HG02970 (cell line): ENCODE data around the gene MRGPRD.
"Not testable (repeated sequence)": the region's sequence is repeated elsewhere in the genome, so short reads cannot be mapped to it uniquely, and the experiment has no call there.

Experiments used
- ATAC-seq: cut with Tn5 transposase; IDR thresholded peaks from one replicate; pipeline ENCODE4 v1.9.1; 2021; ENCODE audit warnings: mild to moderate bottlenecking, moderate library complexity, moderate number of reproducible peaks; ENCODE audit not compliant: unreplicated experiment, low FRiP score

MRGPRD gene

DNA sequence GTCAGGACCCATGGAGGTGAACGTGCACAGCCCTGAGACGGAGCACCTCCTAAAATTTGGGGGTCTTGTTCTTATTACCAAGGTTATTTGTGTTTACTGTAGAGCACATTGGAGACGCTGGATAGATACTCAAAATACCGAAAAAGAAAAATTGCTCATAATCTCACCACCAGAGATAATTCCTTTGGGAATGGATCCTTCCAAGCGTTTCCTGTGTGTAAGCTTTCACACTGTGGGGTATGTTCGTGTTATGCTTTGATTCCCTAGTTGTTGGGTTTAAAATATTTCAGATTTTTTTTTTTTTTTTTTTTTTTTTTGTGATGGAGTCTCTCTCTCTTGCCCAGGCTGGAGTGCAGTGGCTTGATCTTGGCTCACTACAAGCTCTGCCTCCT, 14.1 kb upstream of the MRGPRD start:
- no peak for ATAC-seq

DNA sequence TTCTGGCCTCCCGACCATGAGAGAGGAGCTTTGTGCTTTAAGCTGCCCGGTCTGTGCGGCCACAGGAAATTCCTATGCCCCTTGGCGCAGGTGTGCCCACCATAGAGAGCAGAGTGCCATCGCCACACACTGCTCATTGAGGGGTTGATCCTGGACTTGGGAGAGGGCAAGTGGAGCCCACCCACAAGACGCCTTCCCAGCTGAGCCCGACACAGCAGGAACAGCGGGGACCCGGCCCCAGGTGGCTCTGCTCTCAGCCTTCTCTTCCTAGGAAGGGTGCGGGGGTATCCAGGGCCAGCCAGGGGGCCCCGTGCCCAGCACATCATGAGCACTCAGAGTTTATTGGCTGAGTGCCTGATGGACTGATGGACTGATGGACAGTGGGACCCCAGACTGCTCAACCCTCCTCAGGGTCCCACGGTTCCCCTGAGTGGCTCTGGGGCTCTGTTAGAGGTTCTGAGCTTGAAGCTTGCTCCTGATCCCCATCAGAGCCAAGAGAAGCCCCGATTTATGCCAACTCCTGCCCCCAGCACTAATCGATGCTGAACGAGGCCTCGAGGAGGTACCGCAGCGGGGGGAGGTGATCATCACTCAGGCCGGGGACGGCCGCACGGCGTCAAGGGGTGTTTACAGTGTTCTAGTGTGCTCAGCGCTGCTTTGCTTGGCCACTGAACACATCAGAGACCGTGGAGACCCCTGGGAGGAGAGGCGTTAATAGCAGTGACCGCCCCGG, 13.5 kb upstream of the MRGPRD start:
- no peak for ATAC-seq

DNA sequence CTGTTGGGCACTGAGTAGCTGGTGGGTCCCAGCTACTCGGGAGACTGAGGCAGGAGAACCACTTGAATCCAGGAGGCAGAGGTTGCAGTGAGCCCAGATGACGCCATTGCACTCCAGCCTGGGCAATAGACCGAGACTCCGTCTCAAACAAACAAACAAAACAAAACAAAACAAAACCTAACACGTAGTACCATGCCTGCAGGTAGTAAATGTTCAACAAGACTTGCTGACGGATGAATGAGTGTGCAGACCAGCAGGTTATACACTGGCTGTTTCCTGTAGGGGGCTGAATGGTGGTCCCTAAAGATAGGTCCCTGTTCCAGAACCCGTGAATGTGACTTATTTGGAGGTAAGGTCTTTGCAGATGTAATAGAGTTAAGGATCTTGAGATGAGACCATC, 12.8 kb upstream of the MRGPRD start:
- ATAC-seq: no peak

DNA sequence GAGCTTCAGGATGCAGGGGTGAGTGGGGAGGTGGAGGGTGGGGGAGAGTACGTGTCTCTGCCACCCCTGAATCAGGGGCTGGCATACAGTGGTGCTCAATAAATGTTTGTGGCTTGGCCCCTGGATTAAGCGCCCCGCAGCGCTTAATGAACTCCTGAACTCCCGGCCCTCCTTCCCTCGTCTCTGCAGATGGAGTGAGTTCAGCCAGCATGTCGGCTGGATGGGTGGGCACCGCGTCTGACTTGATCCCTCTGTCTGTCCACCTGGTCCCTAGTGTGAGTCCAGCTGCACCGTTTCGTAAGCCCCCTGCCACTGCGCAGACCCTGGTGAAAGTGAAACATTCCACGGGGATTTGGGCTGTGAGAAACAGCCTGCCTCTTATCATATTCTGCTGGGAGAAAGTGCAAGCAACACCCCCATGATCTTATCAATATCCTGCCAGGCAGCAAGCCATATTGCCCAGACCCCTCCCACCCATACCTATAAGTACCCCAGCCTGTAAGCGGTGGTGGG, 12.0 kb upstream of the MRGPRD start:
- ATAC-seq: no peak

DNA sequence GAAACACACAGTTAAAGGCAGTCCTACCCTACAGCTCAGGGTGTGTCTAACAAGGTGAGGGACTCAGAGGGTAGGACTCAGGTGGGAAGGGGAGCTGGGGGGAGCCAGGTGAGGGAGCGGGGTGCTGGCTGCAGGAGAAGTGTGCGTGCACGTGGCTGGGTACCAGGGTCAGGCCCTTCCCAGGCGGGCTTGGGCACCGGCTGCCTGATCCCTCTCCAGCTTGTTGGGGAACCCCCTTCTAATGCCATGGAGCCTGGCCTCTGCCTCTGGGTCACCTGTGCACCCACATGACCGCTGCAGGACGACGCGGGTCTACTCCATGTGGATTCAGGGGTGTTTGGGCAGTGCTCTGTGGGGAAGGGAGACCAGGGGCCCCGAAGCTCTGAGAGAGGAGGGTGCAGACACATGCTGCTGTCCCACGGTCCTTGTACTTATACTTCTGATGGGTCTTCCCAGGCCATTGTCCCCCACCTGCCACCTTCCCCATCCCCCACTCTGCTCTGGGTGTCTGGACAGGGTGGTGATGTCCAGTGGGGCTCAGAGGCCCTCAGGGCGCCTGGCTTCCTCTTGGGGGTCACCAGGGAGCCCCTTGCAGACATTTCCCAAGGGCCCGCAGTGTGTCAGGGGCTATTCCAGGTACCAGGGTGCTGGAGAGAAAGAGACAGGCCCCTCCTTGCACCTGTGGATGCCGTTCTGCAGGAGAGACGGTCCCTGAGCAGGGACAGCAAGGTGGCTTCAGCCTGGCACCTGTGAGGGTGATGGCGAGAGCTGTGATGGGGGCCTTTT, 10.4 kb upstream of the MRGPRD start:
- no peak for ATAC-seq

DNA sequence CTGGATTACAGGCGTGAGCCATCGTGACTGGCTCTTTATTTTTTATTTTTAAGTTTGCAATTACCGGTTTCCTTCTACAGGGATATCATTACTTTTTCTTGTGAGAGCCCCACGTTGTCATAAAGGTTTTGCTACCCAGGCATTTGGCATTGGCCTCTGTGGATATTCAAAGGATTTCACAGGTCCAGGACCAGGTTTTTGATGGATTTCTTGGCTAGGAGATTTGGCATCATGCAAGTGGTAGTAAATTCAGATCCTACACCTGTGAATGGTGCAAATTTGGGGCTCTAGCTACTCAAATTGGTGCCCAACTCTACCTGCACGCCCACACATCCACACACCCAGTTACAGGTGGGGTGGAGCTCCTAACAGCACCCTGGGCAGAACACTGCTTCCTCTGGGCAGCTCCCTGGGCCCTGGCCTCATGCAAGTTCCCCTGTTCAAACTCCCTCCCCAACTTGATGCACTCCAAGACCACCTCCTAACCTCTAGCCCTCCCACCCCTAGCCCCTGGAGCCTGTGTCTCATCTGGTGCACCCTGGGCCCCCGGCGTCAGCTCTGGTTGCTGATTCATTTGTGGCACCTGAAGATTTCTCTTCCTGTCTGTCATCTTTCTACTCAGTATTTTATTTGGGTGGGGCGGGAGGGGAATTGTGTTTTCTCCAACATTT, 9.3 kb upstream of the MRGPRD start:
- no peak for ATAC-seq

DNA sequence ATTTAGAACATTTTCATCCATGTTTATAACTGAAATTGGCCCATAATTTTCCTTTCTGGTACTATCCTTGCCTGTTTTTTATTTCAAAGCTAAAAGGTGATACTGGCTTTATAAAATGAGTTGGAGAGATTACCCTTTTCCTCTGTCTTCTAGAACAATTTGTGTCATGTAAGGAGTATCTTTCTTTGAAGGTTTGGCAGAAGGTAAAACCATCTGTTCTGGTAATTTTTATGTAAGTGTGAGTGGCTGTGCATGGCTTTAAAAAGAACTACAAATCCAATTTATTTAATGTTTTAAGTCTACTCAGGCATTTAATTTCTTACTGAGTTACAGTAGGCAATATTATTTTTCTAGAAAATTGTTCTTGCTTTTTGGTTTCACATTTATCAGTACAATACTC, 7.7 kb upstream of the MRGPRD start:
- no peak for ATAC-seq

DNA sequence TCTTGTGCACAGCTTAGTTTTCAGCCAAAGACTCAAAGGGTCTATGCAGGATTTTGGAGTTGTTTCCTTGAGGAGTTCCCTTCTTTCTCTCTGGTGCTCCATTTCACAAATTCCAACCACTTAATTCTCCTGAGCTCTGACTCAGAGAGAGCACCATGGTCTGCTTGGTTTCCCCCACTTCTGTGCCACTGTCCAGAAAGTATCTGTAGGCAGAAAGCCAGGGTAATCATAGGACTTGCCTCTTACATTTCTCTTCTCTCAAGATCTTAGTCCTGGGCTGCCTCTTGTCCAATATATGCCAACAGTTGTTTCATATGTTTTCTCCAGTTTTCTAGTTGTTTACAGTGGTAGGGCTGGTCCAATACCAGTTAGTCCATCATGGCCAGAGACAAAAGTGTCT, 6.4 kb upstream of the MRGPRD start:
- no peak for ATAC-seq

DNA sequence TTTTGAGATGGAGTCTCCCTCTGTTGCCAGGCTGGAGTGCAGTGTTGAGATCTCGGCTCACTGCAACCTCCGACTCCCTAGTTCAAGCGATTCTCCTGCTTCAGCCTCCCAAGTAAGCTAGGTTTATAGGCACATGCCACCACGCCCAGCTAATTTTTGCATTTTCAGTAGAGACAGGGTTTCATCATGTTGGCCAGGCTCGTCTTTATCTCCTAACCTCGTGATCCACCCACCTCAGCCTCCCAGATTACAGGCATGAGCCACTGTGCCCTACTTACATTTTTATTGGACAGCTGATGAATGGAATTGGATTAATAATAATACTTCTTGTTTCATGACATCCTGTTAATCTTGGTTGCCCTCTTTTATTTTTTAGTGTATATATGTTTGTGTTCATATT, 3.0 kb upstream of the MRGPRD start:
- ATAC-seq: no peak

DNA sequence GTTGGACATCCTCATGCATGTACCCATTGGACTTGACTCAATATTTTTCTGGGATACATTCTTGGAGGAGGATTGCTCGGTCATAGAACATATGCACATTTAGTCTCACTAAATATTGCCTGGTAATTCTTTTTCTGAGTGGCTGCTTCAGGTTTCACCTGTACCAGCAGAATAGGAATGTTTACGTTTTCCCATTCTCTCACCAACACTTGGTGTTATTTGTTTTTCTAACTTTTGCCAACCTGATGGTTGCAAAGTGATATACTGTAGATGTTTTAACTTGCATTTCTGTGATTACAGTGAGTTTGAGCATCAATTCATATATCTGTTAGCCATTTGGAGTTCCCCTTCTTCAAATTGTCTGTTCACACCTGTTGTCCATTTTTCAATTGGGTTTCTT, 1.3 kb upstream of the MRGPRD start:
- ATAC-seq: no peak

DNA sequence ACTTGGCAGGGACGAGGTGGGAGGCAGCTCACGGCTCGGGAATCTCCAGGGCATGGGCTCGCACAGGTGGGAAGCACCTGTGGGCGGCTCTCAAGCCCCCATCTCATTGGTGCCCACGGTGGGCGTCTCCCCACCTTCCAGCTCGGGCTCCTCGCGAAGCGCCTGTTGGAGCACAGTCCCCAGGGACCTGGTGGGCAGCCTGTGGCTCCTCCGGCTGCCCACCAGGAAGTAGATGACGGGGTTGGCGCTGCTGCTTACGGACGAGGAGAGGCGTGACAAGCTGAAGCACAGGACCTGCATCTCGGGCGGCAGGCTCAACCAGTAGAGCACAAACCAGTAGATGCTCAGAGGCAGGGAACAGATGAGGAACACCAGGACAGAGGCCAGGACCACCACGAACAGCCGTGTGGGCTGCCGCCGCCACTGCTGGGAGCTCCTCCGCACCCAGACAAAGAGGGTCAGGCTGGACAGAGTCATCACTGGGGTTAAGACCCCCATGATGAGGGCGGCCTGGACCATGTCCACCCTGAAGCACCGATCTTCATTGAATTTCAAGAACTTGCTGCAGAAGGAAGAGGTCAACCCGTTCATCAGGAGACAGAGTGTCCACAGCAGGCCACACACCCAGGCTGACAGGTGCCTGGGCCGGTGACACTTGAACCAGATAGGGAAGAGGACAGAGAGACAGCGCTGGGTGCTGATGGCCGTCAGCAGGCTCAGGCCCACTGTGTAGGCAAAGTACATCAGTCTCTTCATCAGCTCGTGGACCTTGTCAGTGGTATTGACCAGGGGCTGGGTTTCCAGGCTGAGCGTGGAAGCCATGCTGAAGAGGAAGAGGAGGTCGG, 633 bp downstream of the MRGPRD start:
- ATAC-seq: no peak

DNA sequence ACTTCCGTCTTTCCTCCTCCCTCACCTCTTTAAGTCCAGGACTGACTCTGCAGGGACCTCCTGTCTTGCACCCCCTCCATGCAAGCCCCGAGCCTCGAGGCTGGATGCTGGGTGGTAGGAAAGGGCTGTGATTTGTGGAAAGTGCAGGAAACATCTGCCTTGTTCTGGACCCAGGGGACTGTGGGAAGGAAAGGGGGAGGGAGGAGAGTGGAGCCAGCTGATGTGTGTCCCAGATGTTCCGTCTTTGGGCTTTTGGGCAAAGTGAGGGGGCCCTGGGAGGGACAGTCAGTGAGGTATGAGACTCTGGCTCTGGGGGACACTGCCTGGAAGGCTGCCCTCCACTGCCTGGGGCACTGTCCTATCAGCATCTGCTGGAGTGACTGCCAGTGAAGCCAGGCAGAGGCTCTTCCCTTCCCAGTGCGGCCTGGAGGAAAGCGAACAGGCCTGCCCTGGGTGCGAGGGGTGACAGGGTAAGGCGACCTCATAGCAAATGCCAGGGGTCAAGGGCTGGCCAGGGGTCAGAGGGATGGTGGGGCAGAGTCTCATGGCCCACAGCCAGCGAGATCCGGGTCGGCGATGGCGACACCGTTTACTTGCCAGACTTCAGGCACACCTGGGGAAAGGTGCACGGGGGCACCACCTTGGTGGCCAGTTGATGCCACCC, 1.7 kb downstream of the MRGPRD start:
- no peak for ATAC-seq

DNA sequence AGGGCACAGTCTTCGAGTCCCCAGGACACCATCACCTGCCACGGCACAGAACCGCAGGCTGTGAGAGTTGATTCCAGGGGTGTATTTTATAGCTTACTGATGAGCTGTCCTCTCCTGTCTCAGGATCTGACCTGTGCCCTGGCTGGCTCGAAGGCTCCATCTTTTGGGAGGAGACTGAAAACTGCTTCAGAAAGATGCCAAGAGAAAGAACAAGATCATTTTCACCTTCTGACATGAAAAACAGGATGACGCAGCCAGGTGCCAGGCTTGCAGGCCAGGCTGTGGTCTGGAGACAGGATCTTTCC, 2.2 kb downstream of the MRGPRD start:
- no peak for ATAC-seq

DNA sequence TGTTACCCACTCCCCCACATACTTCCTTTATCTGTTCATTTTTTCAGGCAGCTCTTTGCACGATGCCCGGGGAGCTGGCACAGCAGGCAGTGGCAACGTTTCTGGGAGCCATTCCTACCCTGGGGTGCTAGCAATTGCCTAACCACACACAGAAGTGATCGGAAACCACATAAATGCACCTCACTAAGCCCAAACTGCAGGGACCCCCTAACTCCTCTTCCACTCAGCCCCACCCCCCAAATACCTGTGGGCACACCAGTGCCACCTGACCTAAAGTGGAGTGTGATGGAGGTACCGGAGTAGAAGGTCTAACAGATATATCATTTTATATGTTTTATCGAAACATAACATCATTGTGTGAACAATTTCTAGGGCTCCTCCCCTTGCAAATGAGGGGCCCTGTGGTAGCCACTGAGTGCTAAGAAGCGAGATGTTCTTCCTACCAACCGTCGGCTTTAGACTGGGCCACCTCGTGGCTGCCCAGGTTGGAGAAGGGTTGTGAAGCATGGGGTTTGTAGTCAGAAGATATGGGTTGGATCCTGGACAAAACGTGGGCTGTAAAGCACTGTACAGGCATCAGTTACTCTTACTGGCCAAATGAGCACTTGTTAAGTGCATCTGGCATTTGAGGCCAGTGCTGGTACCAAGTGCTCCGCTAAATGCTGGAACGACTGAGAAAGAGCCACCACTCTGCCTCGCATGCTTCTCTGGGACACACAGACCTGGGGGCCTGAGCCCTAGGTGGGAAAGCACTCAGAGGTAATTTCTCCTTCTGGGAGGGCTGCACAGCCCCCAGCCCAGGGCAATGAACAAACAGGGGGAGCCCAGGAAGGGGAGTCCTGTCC, 2.8 kb downstream of the MRGPRD start:
- no peak for ATAC-seq

DNA sequence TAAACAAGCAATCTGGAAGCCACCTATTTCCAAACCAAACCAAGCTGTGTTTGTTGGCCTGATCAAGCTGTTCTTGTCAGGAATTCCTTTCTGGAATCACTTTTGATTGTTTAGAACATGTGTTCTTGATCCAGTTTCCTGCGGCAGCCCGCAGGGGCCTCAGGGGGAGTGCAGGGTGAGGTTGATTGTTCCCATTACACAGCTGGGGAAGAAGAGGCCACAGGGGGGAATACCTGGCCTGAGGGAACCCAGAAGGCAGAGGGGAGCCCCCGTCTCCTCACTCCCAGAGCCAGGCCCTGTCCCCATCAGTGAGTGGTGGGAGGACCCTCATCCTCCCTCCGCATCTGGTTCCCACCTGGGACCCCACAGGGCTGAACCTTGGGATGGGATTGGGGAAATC, 4.2 kb downstream of the MRGPRD start:
- ATAC-seq: no peak

DNA sequence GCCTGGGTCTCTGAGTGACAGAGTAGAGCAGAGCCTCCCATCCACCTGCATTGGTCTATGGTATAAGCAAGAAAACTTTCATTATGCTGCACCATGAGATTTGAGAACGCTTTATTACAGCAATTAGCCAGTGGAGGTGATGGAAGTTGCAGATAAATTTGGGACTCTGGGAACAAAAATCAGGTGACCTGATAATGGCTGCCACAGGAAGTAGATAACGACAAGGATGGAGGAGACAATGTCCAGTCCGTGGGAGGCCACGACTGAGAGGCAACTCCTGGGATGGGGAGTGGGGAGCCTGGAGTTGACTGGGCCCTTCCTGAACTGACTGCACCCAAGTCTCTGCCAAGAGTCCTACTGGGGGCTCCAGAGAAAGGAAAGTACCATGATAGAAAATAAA, 4.7 kb downstream of the MRGPRD start:
- ATAC-seq: no peak

DNA sequence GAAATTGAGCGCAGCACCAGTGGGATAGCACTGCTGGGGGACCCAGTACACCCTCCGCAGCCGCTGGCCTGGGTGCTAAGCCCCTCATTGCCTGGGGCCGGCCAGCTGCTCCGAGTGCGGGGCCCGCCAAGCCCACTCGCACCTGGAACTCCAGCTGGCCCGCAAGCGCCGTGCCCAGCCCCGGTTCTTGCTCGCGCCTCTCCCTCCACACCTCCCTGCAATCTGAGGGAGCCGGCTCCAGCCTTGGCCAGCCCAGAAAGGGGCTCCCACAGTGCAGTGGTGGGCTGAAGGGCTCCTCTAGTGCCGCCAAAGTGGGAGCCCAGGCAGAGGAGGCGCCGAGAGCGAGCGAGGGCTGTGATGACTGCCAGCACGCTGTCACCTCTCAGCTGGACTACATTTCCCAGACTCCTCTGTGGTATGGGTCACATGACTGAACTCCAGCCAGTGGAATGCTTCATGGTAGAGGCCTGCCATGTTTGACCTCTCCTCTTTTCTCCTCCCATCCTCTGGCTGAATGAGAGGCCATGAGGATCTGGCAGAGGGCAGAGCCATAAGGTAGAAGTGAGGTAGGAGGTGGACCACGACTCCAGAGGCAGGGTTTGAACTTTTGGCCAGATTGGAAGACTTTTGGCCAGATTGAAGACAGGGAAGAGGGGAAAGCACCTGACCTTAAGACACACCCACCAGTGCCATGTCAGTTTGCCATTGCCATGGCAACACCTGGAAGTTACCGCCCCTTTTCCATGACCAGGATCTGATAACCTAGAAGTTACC, 6.2 kb downstream of the MRGPRD start:
- ATAC-seq: no peak

DNA sequence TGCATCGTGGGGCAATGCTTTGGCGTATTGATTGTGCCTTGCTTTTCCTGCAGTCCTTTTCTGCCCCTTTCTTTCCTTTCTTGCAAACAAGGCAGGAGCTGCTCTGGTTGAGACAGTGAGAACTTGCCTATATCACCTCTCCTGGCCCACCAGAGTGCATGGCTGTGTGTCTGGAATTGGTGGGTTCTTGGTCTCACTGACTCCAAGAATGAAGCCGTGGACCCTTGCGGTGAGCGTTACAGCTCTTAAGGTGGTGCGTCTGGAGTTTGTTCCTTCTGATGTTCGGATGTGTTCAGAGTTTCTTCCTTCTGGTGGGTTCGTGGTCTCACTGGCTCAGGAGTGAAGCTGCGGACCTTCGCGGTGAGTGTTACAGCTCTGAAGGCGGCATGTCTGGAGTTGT, 7.1 kb downstream of the MRGPRD start:
- not testable (repeated sequence) for ATAC-seq

DNA sequence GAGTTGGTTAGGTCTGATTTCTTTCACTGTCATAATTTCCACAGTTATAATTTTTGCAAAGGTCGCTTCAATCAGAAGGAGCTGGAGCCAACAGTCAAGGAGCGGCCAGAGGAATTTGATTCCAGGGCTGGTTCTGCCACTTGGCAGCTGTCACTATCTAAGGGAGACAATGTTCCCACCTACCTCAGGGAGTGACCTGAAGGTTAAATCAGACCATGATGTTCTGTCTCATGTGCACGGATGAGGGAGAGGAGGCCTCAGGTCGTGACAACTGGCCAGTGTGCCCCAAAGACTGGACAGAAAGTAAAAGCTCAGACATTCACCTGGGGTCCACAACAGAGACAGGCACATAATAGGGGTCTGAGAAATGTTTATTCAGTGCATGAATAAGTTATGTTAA, 7.6 kb downstream of the MRGPRD start:
- ATAC-seq: no peak
